H1 (cell line): Measurements from ENCODE around the gene ASIP.

Experiments used
- CHD7 ChIP-seq: fragments of 300-600 bp; sonication (generic); IDR thresholded peaks from 2 replicates; pipeline ENCODE4 v1.7.1; 2012; ENCODE audit warnings: low read length, moderate library complexity, mild to moderate bottlenecking, inconsistent platforms; ENCODE audit not compliant: insufficient replicate concordance
- EZH2 ChIP-seq: fragments of 200-600 bp; sonication (generic); IDR thresholded peaks from 2 replicates; pipeline ENCODE4 v1.7.1; 2012; ENCODE audit warnings: low read depth, mild to moderate bottlenecking, moderate library complexity, low read length, inconsistent platforms; ENCODE audit not compliant: severe bottlenecking
- TEAD4 ChIP-seq: IDR thresholded peaks from 2 replicates; pipeline ENCODE4 v1.6.1; 2012; ENCODE audit warnings: low read depth, low read length, inconsistent platforms, mixed read lengths
- TF ChIP-seq, protein P1 (sequence below), 3 experiments: IDR thresholded peaks; 1 replicate in 2 of 3; 2 replicates in 1 of 3; pipeline versions ENCODE4 v1.5.1 to v1.6.1; 2011; ENCODE audit warnings: low read length in 3 of 3, mild to moderate bottlenecking in 3 of 3, inconsistent platforms in 2 of 3, low read depth in 1 of 3, moderate library complexity in 1 of 3; ENCODE audit not compliant: insufficient read depth in 1 of 3; ENCODE audit errors: control extremely low read depth in 1 of 3

DNA sequence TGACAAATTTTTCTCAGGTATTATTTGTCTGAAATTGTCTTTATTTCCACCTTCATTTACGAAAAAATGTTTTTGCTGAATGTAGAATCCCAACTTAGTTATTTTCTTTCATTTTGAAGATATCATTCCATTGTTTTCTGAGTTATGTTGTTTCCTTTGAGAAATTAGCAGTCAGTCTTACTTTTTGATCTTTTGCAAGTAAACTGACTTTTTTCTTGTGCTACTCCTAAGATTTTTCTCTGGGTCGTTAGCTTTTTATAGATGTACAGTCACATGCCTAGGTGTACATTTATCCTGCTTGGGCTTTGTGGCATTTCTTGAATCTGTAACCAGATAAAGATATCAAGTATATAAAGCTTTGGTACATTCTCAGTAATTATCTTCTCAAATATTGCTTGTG, 29.6 kb upstream of the ASIP start:
- TF ChIP-seq TEAD4 (no peak), EZH2 (no peak), CHD7 (no peak)
- TF ChIP-seq, protein P1, sequence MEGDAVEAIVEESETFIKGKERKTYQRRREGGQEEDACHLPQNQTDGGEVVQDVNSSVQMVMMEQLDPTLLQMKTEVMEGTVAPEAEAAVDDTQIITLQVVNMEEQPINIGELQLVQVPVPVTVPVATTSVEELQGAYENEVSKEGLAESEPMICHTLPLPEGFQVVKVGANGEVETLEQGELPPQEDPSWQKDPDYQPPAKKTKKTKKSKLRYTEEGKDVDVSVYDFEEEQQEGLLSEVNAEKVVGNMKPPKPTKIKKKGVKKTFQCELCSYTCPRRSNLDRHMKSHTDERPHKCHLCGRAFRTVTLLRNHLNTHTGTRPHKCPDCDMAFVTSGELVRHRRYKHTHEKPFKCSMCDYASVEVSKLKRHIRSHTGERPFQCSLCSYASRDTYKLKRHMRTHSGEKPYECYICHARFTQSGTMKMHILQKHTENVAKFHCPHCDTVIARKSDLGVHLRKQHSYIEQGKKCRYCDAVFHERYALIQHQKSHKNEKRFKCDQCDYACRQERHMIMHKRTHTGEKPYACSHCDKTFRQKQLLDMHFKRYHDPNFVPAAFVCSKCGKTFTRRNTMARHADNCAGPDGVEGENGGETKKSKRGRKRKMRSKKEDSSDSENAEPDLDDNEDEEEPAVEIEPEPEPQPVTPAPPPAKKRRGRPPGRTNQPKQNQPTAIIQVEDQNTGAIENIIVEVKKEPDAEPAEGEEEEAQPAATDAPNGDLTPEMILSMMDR (IDR thresholded peaks at IDR 0.05; ENCODE audit: control extremely low read depth in 1 of 3, insufficient read depth in 1 of 3, low read depth in 1 of 3, low read length in 3 of 3), result no peak
